Endothelial cell of umbilical vein (primary cell): Measurements from ENCODE around the gene MVB12B. TPM values are rescaled to one million over a fixed set of nuclear protein-coding genes. Genes with fewer than 3 reads are reported as not detected.

Experiments used
- BruUV-seq: library from RNA; stranded (reverse); fragments of 400-500 nt; replicated peaks from 2 replicates; lab custom pipeline; 2021; lab: Mats Ljungman, UMichigan
- CTCF ChIA-PET: fragments of 300-600, 350-600 bp; sonication (Branson Sonifier 250); formaldehyde crosslinking; loops from one replicate; lab custom pipeline; 2021; ENCODE audit warnings: antibody characterized with exemption, inconsistent platforms; lab: Charles Lee
- POLR2A ChIA-PET: fragments of 300-600, 350-600 bp; sonication (Branson Sonifier 250); formaldehyde crosslinking; loops from one replicate; lab custom pipeline; 2021; ENCODE audit warnings: antibody characterized with exemption, inconsistent platforms; lab: Charles Lee
- DNase-seq: peaks from one replicate; pipeline ENCODE4 v3.0.0-alpha.2; 2011; ENCODE audit warnings: low read depth, low spot score
- FAIRE-seq: peaks from 2 replicates; lab custom pipeline; 2011; peaks lifted over from hg19 to GRCh38; lab: Jason Lieb, UNC
- H2AFZ ChIP-seq: 2 replicates; pipeline ENCODE4 v1.6.0; 2012; ENCODE audit warnings: low read depth, low read length, control low read depth, inconsistent platforms
- H3K27ac ChIP-seq: 2 replicates; pipeline ENCODE4 v1.5.1; 2011; ENCODE audit warnings: low read depth, mild to moderate bottlenecking, control low read depth, low read length, moderate library complexity; ENCODE audit not compliant: insufficient read depth
- H3K27me3 ChIP-seq, 2 experiments: 2 replicates each; pipeline versions ENCODE4 v1.6.0 to v1.6.1; 2011; ENCODE audit warnings: low read length in 2 of 2, mixed read lengths in 1 of 2; ENCODE audit not compliant: control insufficient read depth in 2 of 2, insufficient read depth in 2 of 2
- H3K36me3 ChIP-seq, 2 experiments: 2 replicates in 1 of 2; 3 replicates in 1 of 2; pipeline ENCODE4 v1.5.1; 2011; ENCODE audit warnings: low read length in 2 of 2, mild to moderate bottlenecking in 1 of 2, moderate library complexity in 1 of 2; ENCODE audit not compliant: control insufficient read depth in 2 of 2, insufficient read depth in 2 of 2; ENCODE audit errors: extremely low read depth in 1 of 2
- H3K4me1 ChIP-seq: 3 replicates; pipeline ENCODE4 v1.5.1; 2011; ENCODE audit warnings: mild to moderate bottlenecking, low read length; ENCODE audit not compliant: control insufficient read depth, insufficient read depth; ENCODE audit errors: extremely low read depth
- H3K4me2 ChIP-seq: 2 replicates; pipeline ENCODE4 v1.6.1; 2011; ENCODE audit warnings: low read length, control low read depth, mixed read lengths; ENCODE audit not compliant: insufficient read depth
- H3K4me3 ChIP-seq, 3 experiments: fragments of 200-600 bp in 1 of 3; sonication (generic), shearing (Covaris generic) in 1 of 3; replicated peaks in 1 of 3; 2 replicates each; pipeline ENCODE4 v1.5.1; 2011 to 2016; ENCODE audit warnings: control low read depth in 3 of 3, low read length in 3 of 3, mild to moderate bottlenecking in 2 of 3, inconsistent platforms in 1 of 3, low read depth in 1 of 3, moderate library complexity in 1 of 3; ENCODE audit not compliant: insufficient read depth in 1 of 3
- H3K79me2 ChIP-seq: 2 replicates; pipeline ENCODE4 v1.6.0; 2012; ENCODE audit warnings: low read length, inconsistent platforms; ENCODE audit not compliant: control insufficient read depth, insufficient read depth
- H3K9ac ChIP-seq: replicated peaks from 2 replicates; pipeline ENCODE3; 2011; ENCODE audit warnings: low read length, control low read depth; ENCODE audit not compliant: insufficient read depth; ENCODE audit errors: extremely low read depth
- H3K9me1 ChIP-seq: replicated peaks from 3 replicates; pipeline ENCODE4 v1.6.0; 2011; ENCODE audit warnings: mild to moderate bottlenecking, low read length; ENCODE audit not compliant: control insufficient read depth, insufficient read depth; ENCODE audit errors: extremely low read depth
- H3K9me3 ChIP-seq: replicated peaks from 2 replicates; pipeline ENCODE4 v1.5.1; 2012; ENCODE audit warnings: low read length, inconsistent platforms; ENCODE audit not compliant: control insufficient read depth, insufficient read depth
- H4K20me1 ChIP-seq: replicated peaks from 2 replicates; pipeline ENCODE3; 2011; ENCODE audit warnings: mild to moderate bottlenecking, low read length; ENCODE audit not compliant: control insufficient read depth, insufficient read depth; ENCODE audit errors: extremely low read depth
- CTCF ChIP-seq, 2 donors: IDR thresholded peaks; 1 replicate in 1 of 2; 2 replicates in 1 of 2; pipeline ENCODE4 v1.5.1; 2011; ENCODE audit warnings: low read length in 2 of 2, mild to moderate bottlenecking in 2 of 2, moderate library complexity in 2 of 2, control low read depth in 1 of 2, inconsistent platforms in 1 of 2, low read depth in 1 of 2; ENCODE audit not compliant: insufficient read depth in 1 of 2; ENCODE audit errors: extremely low read depth in 1 of 2
- EZH2 ChIP-seq: IDR thresholded peaks from 2 replicates; pipeline ENCODE4 v1.6.1; 2012; ENCODE audit warnings: borderline replicate concordance, low read depth, mild to moderate bottlenecking, moderate library complexity, low read length, inconsistent platforms; ENCODE audit not compliant: severe bottlenecking
- FOS ChIP-seq: IDR thresholded peaks from 2 replicates; pipeline ENCODE4 v1.6.1; 2011; ENCODE audit warnings: mild to moderate bottlenecking, low read length, moderate library complexity, borderline replicate concordance; ENCODE audit not compliant: insufficient read depth
- GATA2 ChIP-seq: IDR thresholded peaks from 2 replicates; pipeline ENCODE4 v1.7.0; 2011; ENCODE audit warnings: low read depth, mild to moderate bottlenecking, moderate library complexity, mixed read lengths, low read length; ENCODE audit not compliant: insufficient read length, insufficient read depth
- JUN ChIP-seq: IDR thresholded peaks from 2 replicates; pipeline ENCODE4 v1.6.1; 2011; ENCODE audit warnings: borderline replicate concordance, low read depth; ENCODE audit not compliant: insufficient read length, insufficient read depth
- MAX ChIP-seq: IDR thresholded peaks from 2 replicates; pipeline ENCODE4 v1.6.1; 2011; ENCODE audit not compliant: insufficient read depth, insufficient read length
- MYC ChIP-seq: IDR thresholded peaks from one replicate; pipeline ENCODE4 v1.6.1; 2011; ENCODE audit warnings: mild to moderate bottlenecking, low read depth, low read length
- POLR2A ChIP-seq: IDR thresholded peaks from 2 replicates; pipeline ENCODE4 v1.6.1; 2012; ENCODE audit warnings: low read depth, mild to moderate bottlenecking, control low read depth, low read length
- POLR2AphosphoS5 ChIP-seq: IDR thresholded peaks from 2 replicates; pipeline ENCODE4 v1.6.1; 2012; ENCODE audit warnings: low read depth, mild to moderate bottlenecking, control low read depth, low read length, moderate library complexity; ENCODE audit not compliant: insufficient read depth
- dilution Hi-C: fragments of 300-500 bp; cut with MboI; formaldehyde crosslinking; loops from one replicate; pipeline ENCODE4 v1.15.0; 2019; ENCODE audit warnings: low sequenced_read_pairs; ENCODE audit not compliant: extremely low pct_ligation_motif_present
- intact Hi-C: fragments of 100-400 bp; cut with micrococcal nuclease; formaldehyde crosslinking; loops from one replicate; pipeline ENCODE4 v1.10.0; 2022
- polyA plus RNA-seq, 4 experiments: library from polyadenylated mRNA; depleted of rRNA in 3 of 4; stranded (reverse) in 3 of 4; unstranded in 1 of 4; fragments of >200 nt; gene quantifications; 2 replicates each; pipeline versions ENCODE4 v1.2.1 to v1.2.3, GENCODE V29; 2011 to 2012; ENCODE audit warnings: missing spikeins in 1 of 4
- total RNA-seq: library from RNA; stranded (reverse); gene quantifications from 2 replicates; pipeline ENCODE4 v1.2.3, GENCODE V29; 2021

The MVB12B gene
- total and polyA plus RNA-seq, 2 donors (not counting 3 experiments of a cell fraction or from before 2014, with no cell fraction given): 6.6 to 17.3 TPM

GRCh38 chr9:126392662-126393371, 66.2 kb downstream of the MVB12B start:
- Histone ChIP-seq H3K79me2 (no peaks in the 10 kb centered on the region), H3K4me2 (no peak overlapping the region), H3K4me1 (peaks cover 5% of the 10 kb centered on the region), H3K9ac (no peak overlapping the region), H3K27me3 (no peaks in the 10 kb centered on the region), H3K27ac (no peak overlapping the region), H3K4me3 (no peak overlapping the region), H4K20me1 (no peaks in the 10 kb centered on the region), H2AFZ (no peak overlapping the region), H3K9me1 (no peaks in the 10 kb centered on the region), H3K36me3 (peaks cover 0 to 2% of the 10 kb centered on the region in 2 experiments), H3K9me3 (no peaks in the 10 kb centered on the region)
- intact Hi-C loops: loop anchor here (10.0 kb wide), 1 partner anchor 988 kb away; no protein-coding TSS in a partner anchor
- TF ChIP-seq CTCF (IDR thresholded peaks at IDR 0.05; ENCODE audit: extremely low read depth in 1 of 2, insufficient read depth in 1 of 2, low read depth in 1 of 2, low read length in 2 of 2) (no peak), FOS (no peak), MYC (no peak), GATA2 (no peak), JUN (no peak), MAX (no peak), EZH2 (no peak), POLR2A (no peak), POLR2AphosphoS5 (no peak)
- DNase-seq: no peak
- ChIA-PET CTCF (interaction anchor here (1.5 to 3.2 kb wide), 3 partner anchors 65 to 985 kb away, joined by 3 to 14 read pairs (median 9); partner anchors contain the start of gene MVB12B), POLR2A (no interaction called here)
- dilution Hi-C loops: no loop called here
- no peak for FAIRE-seq
- BruUV-seq: no TSS peak
